Left renal cortex interstitium (tissue), 4 donors: ENCODE results near the gene MEX3A. TPM values are rescaled to one million over a fixed set of nuclear protein-coding genes. Genes with fewer than 3 reads are reported as not detected.
"Not testable (repeated sequence)": the region's sequence is repeated elsewhere in the genome, so short reads cannot be mapped to it uniquely, and the experiment has no call there.

ENCODE experiments used
- DNase-seq, 4 donors: peaks; one replicate each; pipeline ENCODE4 v3.0.0-alpha.2; 2013; ENCODE audit warnings: low read depth in 4 of 4, low spot score in 2 of 4, missing footprints in 1 of 4
- polyA plus RNA-seq, 4 donors: library from polyadenylated mRNA; unstranded; fragments of 120-200 nt; gene quantifications; one replicate each; pipeline ENCODE4 v1.2.1, GENCODE V29; 2013; ENCODE audit not compliant: insufficient read length in 4 of 4

Gene MEX3A
- polyA plus RNA-seq, 4 donors: 40.9 to 53.6 (median 46.9) TPM

DNA sequence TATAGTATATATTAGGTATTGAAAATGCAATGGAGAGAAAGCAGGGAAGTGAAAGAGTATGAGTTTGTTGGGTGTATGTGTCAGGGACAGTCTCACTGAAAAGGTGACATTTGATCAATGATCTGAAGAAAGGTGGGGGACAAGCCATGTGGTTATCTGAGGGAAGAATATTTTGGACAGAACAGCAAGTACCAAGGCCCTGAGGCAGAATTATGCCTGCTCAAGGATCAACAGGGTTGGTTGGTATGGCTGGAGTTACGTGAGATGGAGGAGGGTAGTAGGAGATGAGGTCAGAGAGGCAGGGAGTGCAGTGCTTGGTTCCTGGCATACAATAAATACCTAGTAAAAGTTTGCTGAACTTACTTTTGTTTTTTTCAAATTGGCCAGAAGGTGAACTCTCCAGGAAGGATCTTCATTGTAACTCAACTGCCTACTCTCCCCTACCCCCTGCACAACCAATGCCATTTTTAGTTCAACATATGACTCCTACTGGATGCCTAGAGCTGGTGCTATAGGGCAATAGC, 25.9 kb downstream of the MEX3A start:
- no peak for DNase-seq

- DNase-seq: no peak
Observed at GRCh38 chr1:156055281-156056048, 26.8 kb downstream of the MEX3A start.

DNA sequence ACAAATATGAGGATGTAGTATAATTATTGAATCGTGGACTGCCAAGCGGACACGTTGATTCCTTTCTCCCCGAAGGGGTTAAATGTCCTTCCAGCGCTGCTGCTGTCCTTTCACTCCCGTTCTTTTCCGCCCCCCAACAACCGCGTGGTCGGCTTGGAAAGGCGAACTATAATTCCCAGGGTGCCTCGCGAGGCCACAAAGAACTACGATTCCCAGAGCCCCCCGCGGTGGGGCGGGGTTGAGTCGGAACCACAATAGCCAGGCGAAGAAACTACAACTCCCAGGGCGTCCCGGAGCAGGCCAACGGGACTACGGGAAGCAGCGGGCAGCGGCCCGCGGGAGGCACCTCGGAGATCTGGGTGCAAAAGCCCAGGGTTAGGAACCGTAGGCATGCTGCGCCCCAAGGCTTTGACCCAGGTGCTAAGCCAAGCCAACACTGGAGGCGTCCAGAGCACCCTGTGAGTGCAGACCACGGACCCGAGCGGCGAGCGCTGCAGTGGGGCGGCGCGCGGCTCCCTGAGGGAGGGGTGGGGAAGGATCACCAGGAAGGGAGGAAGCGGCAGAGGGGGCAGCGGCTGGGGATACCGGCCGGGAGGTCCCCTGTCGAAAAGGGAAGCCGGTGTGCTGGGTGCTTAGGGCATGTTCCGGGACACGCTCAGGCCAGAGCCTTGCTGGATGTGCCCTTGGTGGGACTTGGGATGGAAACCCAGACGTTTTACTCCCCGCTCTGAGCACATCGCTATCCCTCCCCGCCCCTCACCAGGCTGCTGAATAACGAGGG, 27.6 kb downstream of the MEX3A start, which contains the start of gene LAMTOR2:
Gene LAMTOR2 (plus strand): TSS at position 283 of the 781 bp plus-strand sequence. CDS start 108 bp downstream, at position 391.
- DNase-seq: peak; percentile 93 to 99 (median 97)

DNA sequence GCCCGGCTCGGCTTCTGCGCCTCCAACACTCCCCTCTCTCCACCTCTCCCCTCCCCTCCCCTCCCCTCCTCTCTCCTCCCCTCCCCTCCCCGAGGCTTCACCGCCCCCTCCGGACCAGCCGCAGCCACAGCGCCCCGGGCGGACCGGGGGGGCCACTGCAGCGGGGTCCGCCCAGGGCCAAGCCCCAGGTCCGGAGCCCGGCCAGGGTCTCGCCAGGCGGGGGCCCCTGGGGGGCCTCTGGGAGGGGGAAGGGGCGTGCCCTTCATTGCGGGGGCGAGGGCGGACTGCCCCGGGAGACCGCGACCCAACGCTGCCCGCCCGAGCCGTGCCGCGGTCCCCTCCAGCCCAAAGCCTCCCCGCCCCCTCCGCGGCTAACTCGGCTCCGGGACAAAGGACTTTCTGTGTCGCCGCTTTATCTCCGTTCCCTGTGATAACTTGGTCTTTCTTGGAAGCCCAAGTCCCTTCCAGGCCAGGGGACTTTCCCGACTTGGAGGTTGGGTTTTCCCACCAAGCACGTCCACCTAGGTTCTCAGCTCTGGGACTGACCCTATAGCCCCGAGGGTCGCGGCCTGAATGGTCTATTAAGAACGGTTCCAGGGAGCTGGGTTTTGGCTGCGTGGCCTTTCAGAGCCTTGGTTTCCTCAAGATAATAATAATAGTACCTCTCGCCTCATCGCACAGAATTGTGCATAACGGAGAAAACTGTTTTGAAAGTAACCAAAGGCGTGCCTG, 28.3 kb downstream of the MEX3A start, which contains the start of gene UBQLN4:
Gene UBQLN4 (minus strand): TSS at position 31 of the 732 bp plus-strand sequence. CDS start 97 bp downstream, outside the sequence.
- peak; percentile 72 to 86 (median 78) for DNase-seq

- peak in 2 of 4 donors; percentile 23 to 49 for DNase-seq
Observed at GRCh38 chr1:156052862-156053767, 29.1 kb downstream of the MEX3A start.

DNA sequence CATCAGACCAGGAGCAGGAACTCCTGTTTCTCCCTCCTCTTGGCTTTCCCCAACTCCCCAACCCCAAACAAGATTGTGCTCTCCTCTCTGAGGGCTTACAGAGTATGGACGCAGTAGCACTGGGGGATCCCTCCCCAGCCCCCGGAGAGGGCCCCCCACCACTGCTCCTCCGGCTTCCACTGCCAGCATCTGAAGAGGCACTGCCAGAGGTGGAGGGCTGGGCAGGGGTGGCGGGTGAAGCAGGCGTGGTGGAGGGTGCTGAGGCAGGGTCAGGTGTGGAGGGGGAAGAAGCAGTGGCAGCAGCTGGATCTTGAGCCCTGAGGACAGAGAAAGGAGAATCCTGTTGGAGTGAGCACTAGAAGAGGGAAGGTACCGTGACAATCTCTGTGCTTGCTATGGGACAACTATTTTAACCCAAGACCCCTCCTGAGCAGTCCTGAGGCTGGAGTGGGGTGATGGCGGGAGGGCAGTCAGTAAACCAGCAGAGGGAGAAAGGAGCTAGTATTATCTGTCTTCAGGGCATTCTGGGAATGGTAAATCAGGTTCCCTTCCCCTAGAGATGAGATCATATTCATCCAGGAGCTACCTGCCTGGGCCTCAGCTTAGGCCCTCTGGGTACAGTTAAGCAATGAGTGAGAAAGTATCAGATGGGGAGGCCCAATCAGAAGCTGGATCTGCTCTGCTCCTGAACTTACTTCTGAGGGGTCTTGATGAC, 31.1 kb downstream of the MEX3A start:
- DNase-seq: no peak

DNA sequence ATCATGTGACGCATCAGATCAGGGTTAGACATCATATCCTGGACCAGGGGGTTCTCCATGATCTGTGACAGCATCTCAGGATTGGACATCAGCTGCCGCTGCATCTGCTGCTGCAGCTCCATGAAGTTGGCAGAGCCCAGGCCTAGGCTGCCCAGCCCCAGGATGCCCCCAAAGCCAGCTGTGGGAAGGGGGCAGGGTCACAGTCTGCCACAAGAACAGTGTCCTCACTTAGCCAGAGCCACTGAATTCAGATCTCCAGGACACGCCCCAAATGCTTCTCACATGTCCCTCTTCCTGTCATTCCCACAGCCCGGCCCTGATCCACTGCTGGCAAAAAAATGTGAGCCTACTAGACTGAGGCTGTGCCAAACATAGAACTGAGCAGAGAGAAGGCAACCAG, 31.9 kb downstream of the MEX3A start:
- DNase-seq: no peak

GRCh38 chr1:156048663-156049258, 33.5 kb downstream of the MEX3A start:
- DNase-seq: no peak

DNA sequence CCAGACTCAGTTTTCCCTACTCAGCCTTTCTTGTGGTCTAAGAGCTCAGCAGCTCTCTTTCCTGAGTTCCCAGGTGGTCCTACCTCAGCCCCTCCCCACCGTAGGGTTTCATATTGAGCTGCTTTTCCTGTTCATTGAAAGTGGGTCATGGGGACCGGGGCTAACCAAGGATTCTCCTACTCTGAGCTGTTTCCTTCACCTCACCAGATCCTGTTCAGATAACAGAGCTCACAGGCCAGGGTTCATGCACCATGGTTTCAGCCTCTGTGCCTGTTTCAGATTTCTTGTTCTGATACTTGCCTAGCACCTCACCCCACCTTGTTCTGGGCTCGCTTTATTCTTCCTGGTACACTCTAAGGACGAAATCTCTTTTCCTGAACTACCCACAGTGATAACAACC, 37.2 kb downstream of the MEX3A start:
- DNase-seq: no peak

- DNase-seq: no peak
Observed at GRCh38 chr1:156042828-156043227, 39.4 kb downstream of the MEX3A start.

GRCh38 chr1:156034991-156035390, 47.3 kb downstream of the MEX3A start:
- not testable (repeated sequence) for DNase-seq

DNA sequence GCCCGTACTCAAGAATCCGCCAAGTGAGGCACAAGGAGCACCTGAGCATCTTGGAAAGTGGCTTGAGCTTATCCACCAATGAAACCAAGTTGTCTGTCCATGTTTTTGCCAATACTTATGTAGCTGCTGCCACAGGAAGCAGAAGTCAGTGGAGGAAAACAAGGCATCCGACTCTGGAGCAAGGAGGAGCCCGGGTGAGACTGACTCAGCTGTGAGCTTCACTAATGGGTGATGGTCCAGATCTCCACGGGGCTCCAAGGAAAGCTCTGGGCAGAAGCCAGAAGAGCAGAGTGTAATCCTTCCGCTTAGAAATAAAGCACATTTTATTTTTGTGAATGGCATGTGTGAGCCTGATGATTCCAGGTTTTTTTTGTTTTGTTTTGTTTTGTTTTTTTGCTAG, 49.3 kb downstream of the MEX3A start:
- no peak for DNase-seq

- no peak for DNase-seq
Observed at GRCh38 chr1:156026588-156026987, 55.7 kb downstream of the MEX3A start.

- no peak for DNase-seq
Observed at GRCh38 chr1:156025876-156026275, 56.4 kb downstream of the MEX3A start.

GRCh38 chr1:156024801-156025200, 57.5 kb downstream of the MEX3A start:
- DNase-seq: no peak
